Measurements from ENCODE around the gene ENKUR. TPM values are rescaled to one million over a fixed set of nuclear protein-coding genes. Genes with fewer than 3 reads are reported as not detected.

The ENKUR gene
- total RNA-seq, 1 experiment from 2014 or later, result 0.32 TPM

GRCh38 chr10:24983130-24983529, 32.8 kb downstream of the ENKUR start:
- H3K27me3 ChIP-seq (ENCODE audit: insufficient read depth, low read length), result no peaks in the 10 kb centered on the region
- no peaks in the 10 kb centered on the region for H3K9me3 ChIP-seq (ENCODE audit: control insufficient read depth in 1 of 2, insufficient read depth in 1 of 2, low read depth in 1 of 2, low read length in 2 of 2)
- RAD21 ChIA-PET (ENCODE audit: low non-redundant PET in 1 of 2, low total read pairs in 2 of 2, uncharacterized antibody in 2 of 2, unreplicated experiment in 2 of 2), result no interaction called here
- H3K79me2 ChIP-seq (ENCODE audit: insufficient read depth, low read length), result no peaks in the 10 kb centered on the region
- ATAC-seq (no peak), DNase-seq (ENCODE audit: low read depth, low spot score) (no peak)
- H2AFZ ChIP-seq (ENCODE audit: low read depth, low read length, poor library complexity, severe bottlenecking), result no peak overlapping the region
- no peak overlapping the region for H3K4me2 ChIP-seq (ENCODE audit: low read length)
- POLR2A ChIA-PET, result no interaction called here
- no peaks in the 10 kb centered on the region for H3K9me2 ChIP-seq (ENCODE audit: insufficient read depth)
- no peak overlapping the region for H3K4me3 ChIP-seq (replicated peaks in 1 of 2; ENCODE audit: low read depth in 1 of 2, low read length in 2 of 2)
- TF ChIP-seq ZNF274 (IDR thresholded peaks at IDR 0.05; ENCODE audit: low read depth, low read length), result no peak
- no peak for TF ChIP-seq CEBPB (IDR thresholded peaks at IDR 0.05; ENCODE audit: low read depth)
- TF ChIP-seq POLR2A (IDR thresholded peaks at IDR 0.05; ENCODE audit: borderline replicate concordance, extremely low read depth, insufficient read depth, insufficient read length), result no peak
- no peaks in the 10 kb centered on the region for H4K20me1 ChIP-seq (ENCODE audit: insufficient read depth)
- no TSS peak for BruUV-seq (replicated peaks)
- CTCF ChIA-PET, result no interaction called here
- H3K9ac ChIP-seq (ENCODE audit: low read length), result no peak overlapping the region
- no peaks in the 10 kb centered on the region for H3K4me1 ChIP-seq (ENCODE audit: control insufficient read depth in 1 of 2, insufficient read depth in 2 of 2, low read length in 2 of 2)
- intact Hi-C loops (cut with micrococcal nuclease), result no loop called here
- H3K27ac ChIP-seq (ENCODE audit: low read depth, low read length), result no peak overlapping the region
- no peaks in the 10 kb centered on the region for H3K36me3 ChIP-seq (ENCODE audit: control insufficient read depth in 1 of 2, insufficient read depth in 2 of 2, low read length in 2 of 2)

GRCh38 chr10:24982319-24983112, 33.4 kb downstream of the ENKUR start:
- Histone ChIP-seq H2AFZ (ENCODE audit: low read depth, low read length, poor library complexity, severe bottlenecking) (no peak overlapping the region), H3K27ac (ENCODE audit: low read depth, low read length) (no peak overlapping the region), H4K20me1 (ENCODE audit: insufficient read depth) (no peaks in the 10 kb centered on the region), H3K9me3 (ENCODE audit: control insufficient read depth in 1 of 2, insufficient read depth in 1 of 2, low read depth in 1 of 2, low read length in 2 of 2) (no peaks in the 10 kb centered on the region), H3K9ac (ENCODE audit: low read length) (no peak overlapping the region), H3K4me1 (ENCODE audit: control insufficient read depth in 1 of 2, insufficient read depth in 2 of 2, low read length in 2 of 2) (no peaks in the 10 kb centered on the region), H3K27me3 (ENCODE audit: insufficient read depth, low read length) (no peaks in the 10 kb centered on the region), H3K79me2 (ENCODE audit: insufficient read depth, low read length) (no peaks in the 10 kb centered on the region), H3K4me2 (ENCODE audit: low read length) (no peak overlapping the region), H3K4me3 (replicated peaks in 1 of 2; ENCODE audit: low read depth in 1 of 2, low read length in 2 of 2) (no peak overlapping the region), H3K9me2 (ENCODE audit: insufficient read depth) (no peaks in the 10 kb centered on the region), H3K36me3 (ENCODE audit: control insufficient read depth in 1 of 2, insufficient read depth in 2 of 2, low read length in 2 of 2) (no peaks in the 10 kb centered on the region)
- ChIA-PET POLR2A (no interaction called here), CTCF (no interaction called here), RAD21 (ENCODE audit: low non-redundant PET in 1 of 2, low total read pairs in 2 of 2, uncharacterized antibody in 2 of 2, unreplicated experiment in 2 of 2) (no interaction called here)
- DNase-seq (ENCODE audit: low read depth, low spot score) (no peak), ATAC-seq (no peak)
- intact Hi-C loops (cut with micrococcal nuclease), result no loop called here
- TF ChIP-seq EGR1 (IDR thresholded peaks at IDR 0.05; ENCODE audit: low read depth), result no peak
- TF ChIP-seq TCF7L2 (IDR thresholded peaks at IDR 0.05; ENCODE audit: borderline replicate concordance, extremely low read depth, insufficient read depth, insufficient read length), result no peak
- no peak for TF ChIP-seq EZH2 (IDR thresholded peaks at IDR 0.05)
- TF ChIP-seq CBX3 (IDR thresholded peaks at IDR 0.05; ENCODE audit: low read depth), result no peak
- no TSS peak for BruUV-seq (replicated peaks)

All from HCT116 (cell line).